NCI-H1417 (cell line): ENCODE data around the gene CT47A7.
"Not testable (repeated sequence)": the region's sequence is repeated elsewhere in the genome, so short reads cannot be mapped to it uniquely, and the experiment has no call there.

Experiments used
- DNase-seq, 3 experiments: peaks; one replicate each; lab custom pipeline; 2025; lab: John Stamatoyannopoulos, UW

CT47A7 gene

DNA sequence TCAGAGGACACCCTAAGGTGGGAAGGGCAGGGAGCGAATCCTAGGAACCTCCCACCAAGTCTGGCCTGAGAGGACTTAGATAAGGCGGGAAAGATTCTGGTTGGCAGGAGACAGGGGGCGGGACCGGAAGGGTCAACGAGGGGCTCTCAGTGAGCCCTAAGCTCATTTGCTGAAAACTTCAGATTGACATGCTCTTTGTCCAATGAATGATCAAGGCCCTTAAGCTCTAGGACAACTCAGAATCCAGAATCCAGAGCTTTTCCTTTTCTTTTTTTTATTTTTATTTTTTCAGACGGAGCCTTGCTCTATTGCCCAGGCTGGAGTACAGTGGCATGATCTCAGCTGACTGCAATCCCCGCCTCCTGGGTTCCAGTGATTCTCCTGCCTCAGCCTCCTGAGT lies at the start of gene CT47A7:
Gene CT47A7 (minus strand): TSS at position 101 of the 400 bp plus-strand sequence. CDS start 255 bp downstream, outside the sequence.
- not testable (repeated sequence) for DNase-seq

- DNase-seq: peak in 1 of 3 experiments; percentile 24
Observed at GRCh38 chrX:121000589-121000988, 44.2 kb upstream of the CT47A7 start.

DNA sequence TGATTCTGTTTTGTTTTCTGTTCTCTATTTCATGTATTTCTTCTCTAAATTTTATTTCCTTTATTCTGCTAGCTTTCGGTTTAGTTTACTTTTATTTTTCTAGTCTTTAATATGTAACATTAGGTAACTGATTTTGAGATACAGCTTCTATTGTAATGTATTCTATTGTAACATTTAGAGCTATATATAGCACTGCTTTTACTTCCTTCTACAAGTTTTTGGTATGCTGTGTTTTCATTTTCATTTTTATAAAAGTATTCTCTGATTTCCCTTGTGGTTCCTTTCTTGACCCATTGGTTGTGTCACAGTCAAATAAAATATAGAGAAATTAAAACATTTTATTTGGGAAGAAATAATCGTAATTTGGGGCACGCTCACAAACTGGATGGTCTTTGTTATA lies 43.0 kb upstream of the CT47A7 start:
- DNase-seq: no peak

- DNase-seq: not testable (repeated sequence)
Observed at GRCh38 chrX:120985660-120986059, 29.3 kb upstream of the CT47A7 start, which contains the start of gene CT47A1. CT47A1 (minus strand) TSS chrX:120985760; CDS start chrX:120985529, 231 bp downstream.
